ENCODE measurements around the gene DOCK2. TPM values are rescaled to one million over a fixed set of nuclear protein-coding genes. Genes with fewer than 3 reads are reported as not detected.

DOCK2 gene
- total and polyA plus RNA-seq, 2 of the 8 experiments (the other 6 are each of a cell fraction or from before 2014, with no cell fraction given) = 3.9 to 5.7 TPM

DNA sequence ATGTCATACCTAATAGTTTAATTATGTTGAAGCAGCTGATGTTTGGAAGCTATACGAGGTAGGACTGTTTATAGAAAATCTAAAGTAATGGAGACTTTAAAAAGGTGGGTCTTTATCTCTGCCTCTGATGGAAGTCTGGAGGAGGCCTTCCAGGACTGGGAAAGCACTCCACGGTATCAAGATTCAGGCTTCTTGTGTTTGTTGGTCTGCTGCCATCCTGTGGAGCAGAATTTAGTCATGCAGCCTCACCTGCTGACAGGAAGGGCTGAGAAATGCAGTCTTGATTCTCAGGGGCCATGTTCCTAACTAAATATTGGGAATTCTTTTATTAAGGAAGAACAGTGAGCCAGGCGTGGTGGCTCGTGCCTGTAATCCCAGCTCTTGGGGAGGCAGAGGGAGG is 37.6 kb upstream of the DOCK2 start (continued):
- no peak for TF ChIP-seq CHD7 (IDR thresholded peaks at IDR 0.05; ENCODE audit: insufficient replicate concordance, low read length)
- no peak for TF ChIP-seq NRF1 (IDR thresholded peaks at IDR 0.05; ENCODE audit: low read depth, low read length)
- TF ChIP-seq, protein P1, sequence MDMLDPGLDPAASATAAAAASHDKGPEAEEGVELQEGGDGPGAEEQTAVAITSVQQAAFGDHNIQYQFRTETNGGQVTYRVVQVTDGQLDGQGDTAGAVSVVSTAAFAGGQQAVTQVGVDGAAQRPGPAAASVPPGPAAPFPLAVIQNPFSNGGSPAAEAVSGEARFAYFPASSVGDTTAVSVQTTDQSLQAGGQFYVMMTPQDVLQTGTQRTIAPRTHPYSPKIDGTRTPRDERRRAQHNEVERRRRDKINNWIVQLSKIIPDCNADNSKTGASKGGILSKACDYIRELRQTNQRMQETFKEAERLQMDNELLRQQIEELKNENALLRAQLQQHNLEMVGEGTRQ (IDR thresholded peaks at IDR 0.05; ENCODE audit: low read length) = no peak
